GM18502 (cell line): Measurements from ENCODE around the gene RIMS4.

Experiments
- ATAC-seq: cut with Tn5 transposase; IDR thresholded peaks from one replicate; pipeline ENCODE4 v1.9.1; 2021; ENCODE audit warnings: mild to moderate bottlenecking; ENCODE audit not compliant: unreplicated experiment, poor library complexity

The RIMS4 gene

DNA sequence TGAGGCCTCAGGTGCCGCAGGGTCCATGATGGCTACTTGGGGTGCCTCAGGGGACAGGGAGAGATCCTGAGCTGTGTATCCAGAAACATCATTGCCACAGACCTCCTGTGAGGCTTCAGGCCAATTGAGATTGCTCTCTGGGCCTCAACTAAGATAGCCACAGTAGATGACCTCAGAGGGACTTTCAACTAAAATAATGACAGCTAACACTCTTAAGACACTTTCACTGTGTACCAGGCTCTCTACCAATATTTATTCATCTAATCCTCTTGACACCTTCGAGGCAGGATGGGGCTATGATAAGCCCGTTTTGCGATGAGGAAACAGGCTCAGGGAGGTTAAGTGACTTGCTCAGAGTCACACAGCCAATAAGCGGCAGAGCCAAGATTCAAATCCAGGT, 10.7 kb downstream of the RIMS4 start:
- ATAC-seq = no peak

DNA sequence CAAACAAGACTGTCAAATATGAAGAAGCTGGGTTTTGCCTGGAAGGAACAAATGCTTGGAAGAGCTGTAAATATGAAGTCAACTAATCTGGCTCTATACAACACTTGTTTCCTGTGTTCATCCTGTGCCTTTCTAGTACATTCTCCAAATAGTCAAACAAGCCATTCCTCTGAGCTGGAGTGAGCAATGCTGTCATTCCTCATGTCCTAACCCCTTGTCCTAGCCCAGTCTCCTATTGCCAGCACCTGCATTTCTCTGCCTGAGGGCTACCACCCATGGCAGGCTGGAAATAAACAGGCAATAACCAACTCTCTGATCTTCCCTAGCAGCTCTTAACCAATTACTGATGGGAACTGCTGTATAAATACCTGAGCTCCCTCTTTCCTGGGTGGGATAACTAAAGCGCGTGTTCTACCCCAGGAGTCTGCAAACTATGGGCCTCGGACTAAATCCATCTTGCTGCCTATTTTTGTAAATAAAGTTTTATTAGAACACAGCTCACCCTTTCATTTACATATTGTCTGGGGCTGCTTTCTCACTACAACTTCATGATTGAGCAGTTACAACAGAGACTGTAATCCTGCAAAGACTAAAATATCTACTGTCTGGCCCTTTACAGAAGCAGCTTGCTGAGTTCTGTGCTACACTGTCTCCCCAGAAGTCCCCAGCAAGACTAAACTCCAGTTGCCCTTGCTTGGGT, 13.4 kb downstream of the RIMS4 start:
- no peak for ATAC-seq

DNA sequence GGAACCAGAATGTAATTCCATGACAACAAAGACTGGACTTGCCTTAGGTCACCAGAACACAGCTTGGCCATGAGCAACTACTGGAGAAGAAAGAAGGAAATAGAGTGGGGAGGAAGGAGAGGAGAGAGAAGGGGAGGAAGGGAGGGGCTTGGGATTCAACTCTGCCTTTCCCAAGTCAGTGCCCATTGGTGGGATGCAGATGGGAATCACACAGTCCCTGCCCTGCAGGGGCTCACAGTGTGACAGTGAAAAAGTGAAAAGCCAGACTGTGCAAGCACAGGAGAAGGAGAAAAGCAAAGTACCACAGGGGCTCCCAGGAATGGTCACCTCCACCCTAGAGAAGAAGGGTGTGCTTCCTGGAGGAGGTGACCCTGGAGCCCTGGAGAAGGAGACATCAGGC, 14.0 kb downstream of the RIMS4 start:
- no peak for ATAC-seq

DNA sequence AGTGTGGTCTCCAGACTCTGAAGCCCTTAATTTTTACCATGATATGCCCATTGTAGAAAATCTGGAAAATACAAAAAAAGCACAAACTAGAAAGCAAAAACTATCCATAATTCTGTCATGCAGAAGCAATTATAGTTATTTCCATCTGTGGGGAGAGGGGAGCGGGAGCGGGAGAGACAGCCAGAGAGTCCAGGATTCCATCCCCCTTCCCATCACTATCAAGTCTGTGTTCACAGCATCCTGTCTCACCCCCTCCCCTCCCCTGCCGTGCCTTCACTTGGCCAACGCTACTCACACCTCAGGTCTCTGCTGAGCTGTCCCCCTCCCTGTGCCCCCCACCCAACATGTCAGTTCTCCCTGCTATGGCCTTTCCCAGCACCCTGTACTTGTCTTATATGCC, 14.5 kb downstream of the RIMS4 start:
- ATAC-seq = no peak

DNA sequence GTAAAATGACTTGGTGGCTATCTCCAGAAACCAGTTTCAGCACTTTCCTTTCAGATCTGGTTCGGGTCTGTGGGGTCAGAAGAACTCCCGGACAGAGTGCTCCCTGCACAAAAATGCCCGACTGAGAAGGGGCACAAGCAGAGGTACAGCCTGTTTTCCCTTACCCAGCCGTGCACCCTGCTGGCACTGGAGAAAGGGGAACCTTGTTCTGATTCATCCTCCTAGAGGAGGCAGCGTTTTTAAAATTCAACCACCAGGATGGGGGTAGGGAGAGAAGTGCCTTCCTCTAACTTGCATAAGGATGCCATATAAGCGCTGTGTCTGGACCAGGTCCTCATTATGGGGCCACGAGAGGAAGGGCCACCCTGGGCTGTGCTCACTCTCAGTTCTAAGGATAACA, 17.6 kb downstream of the RIMS4 start:
- no peak for ATAC-seq

DNA sequence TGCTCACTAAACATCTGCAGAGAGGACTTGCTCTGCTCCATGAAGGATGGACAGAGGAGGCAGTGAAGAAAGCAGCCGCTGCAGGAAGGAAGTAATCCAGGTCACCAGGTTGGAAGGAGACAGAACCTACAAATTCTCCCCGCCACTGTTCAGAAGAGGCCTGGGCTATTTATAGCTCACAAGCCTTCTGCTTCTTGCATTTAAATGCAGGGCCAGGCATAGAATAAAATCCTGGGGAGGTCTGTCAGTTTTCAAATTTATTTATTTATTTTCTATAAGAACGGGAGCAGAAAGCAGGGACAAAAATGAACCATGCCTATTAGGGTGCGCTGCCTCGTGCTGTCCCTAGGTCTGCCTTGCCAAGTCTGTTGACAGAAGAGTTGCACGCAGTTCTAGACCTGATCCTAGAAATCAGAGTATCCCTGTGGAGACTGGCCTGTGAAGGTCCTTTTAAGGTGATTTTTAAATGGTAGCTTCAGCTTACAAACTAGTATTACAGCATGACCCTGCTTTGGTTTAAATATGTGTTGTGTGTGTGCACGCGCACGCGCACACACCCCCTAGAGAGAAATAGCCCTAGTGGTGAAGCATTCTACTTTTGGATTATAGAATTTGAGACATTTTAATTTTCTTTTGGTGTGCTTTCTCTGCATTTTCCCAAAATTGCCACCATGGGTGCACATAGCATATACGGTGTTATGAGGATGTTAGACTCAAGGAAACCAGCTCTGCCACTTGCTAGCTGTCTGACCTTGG, 19.5 kb downstream of the RIMS4 start:
- no peak for ATAC-seq

DNA sequence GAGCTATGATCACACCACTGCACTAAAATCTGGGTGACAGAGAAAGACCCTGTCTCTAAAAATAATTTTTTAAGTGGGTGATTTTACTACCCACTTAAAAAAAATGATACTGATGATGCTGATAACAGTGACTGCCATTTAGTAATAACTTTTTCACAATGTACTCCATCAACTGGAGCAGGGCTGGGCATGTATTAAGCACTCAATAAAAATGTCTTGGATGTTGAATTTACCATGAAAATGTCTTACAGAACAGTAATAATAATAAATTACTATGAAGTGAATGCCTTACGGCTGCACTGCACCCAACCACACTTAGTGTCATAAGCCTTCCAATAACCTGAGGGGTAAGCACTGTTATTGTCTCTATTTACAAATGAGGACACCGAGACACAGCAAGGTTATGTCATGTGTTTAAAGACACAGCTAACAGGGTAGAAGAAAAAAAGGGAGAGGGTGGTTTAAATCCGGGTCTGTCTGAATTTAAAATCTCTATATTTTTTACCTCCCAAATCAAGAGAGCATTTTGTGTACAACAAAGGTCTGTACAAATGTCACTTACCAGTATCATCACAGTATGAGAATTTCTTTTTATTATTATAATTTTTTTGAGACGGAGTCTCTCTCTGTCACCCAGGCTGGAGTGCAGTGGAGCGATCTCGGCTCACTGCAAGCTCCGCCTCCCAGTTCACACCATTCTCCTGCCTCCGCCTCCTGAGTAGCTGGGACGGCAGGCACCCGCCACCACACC, 21.5 kb downstream of the RIMS4 start:
- no peak for ATAC-seq

DNA sequence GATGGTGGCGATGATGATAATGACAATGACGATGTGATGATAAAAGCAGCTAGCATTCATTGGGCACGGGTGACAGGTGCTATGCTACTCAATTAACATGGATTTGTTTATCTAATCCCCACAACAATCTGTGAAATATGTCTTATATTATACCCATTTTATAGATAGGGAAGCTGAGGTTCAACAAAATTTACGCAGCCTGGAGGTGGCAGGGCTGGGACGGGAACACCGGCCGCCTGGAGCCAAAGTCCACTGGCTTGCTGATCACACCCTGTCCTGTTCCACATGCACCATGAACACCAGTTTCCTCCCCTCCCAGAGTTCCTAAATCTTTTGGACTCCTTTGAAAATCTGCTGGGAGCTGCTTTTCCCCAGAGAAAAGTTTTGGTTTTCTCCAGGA, 23.0 kb downstream of the RIMS4 start:
- ATAC-seq = no peak

DNA sequence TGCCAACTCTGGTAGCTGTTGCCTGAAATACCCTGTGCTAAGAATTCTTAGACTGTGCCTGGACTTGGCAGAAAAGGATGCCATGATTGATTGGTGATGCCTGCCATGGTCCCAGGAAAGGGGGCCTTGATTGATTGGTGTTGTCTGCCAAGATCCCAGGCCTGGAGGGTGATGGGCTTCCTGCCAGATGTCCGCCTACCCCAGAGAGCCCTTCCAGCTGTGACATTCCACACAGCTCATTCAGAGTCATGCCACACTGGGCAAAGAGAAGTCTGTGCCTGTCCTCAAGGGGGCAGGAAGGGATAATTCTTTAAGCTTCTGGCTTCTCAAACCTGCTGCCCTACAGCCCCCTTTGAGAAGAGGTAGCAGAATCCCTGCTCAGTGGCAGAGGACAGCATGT, 24.6 kb downstream of the RIMS4 start:
- no peak for ATAC-seq

DNA sequence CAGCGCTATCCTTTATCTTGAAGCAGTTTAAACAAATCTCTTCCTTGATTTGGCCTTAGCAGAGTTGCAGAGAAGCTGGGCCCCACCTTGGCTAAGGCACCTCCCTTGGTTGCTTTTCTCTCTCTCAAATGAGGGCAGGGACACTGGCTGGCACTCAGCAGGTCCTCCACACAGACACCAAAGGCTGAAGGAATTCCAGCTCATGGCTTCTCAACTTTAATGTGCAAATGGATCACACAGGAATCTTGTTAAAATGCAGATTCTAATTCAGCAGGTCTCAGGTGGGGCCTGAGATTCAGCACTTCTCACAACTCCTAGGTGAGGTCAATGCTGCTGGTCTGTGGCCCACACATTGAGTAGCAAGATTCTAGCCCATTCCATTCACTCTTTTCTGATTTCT, 25.7 kb downstream of the RIMS4 start:
- ATAC-seq = no peak

DNA sequence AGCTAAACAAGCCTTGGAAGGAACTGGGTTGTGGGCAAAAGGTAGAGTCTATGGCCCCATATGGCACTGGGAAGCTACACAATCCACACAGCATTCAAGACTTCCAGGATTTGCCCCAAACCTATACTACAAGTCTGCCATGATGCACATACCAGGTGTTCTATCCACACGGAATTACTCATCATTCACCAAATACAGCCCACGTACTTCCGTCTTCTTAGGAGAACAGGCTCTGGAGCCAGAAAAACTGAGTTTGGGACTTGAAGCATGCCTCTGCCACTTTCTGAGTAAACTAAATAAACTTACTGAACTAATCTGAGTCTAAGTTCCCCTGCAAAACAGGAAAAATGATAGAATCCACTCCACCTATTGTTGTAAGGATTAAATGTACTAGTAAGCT, 28.6 kb downstream of the RIMS4 start:
- no peak for ATAC-seq

DNA sequence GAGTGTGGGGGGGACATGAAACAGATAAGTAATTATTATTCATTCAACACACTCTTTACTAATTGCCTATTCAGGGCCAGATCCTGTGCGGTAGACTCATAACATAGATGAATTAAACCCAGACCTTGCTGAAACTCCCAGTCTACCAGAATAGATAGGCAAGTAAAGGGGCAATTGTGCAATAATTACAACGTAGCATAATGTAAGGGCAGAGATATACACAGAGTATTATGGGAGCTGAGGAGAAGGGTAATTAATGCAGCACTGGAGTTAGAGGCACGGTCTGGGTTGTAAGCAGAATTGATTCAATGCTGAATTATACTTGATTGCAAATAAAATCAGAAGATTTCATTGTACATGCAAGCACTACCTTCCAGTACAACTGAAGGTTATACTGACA, 29.2 kb downstream of the RIMS4 start:
- no peak for ATAC-seq

DNA sequence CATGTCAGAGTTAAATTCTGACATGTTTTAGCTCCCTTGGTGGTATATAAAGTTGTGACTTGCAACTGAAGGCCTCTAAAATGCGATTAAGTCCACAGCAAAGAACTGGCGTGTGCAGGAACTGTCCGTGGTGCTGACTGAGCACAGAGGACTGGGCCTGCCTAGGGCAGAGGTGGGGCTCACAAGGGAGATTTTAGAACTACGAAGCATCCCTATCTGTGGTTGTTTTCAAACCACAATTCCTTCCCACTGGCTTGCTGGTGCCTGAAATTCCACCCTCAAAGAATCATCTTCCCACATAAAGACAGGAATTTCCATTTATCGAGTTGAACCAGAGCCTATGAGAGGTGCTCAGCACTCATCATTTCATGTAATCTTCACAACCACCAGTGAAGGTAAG, 30.1 kb downstream of the RIMS4 start:
- no peak for ATAC-seq

DNA sequence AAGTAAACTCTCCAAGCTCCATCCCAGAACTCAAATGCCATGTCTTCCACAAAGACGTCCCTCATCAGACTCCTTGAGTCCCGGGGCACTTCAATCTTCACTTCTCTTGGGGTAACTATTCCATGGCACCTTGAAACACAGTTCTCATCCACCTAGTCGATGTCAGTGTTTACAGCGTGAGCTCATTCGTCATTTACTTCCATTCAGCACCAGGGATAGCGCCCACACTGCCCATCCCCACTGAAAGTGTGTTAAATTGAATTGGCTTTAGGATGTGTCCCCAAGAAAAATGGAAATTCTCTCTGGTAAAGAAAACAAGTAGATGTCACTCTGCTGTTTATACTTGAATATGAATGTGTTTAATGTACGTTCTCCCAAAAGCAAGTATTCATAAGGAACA, 33.4 kb downstream of the RIMS4 start:
- no peak for ATAC-seq

DNA sequence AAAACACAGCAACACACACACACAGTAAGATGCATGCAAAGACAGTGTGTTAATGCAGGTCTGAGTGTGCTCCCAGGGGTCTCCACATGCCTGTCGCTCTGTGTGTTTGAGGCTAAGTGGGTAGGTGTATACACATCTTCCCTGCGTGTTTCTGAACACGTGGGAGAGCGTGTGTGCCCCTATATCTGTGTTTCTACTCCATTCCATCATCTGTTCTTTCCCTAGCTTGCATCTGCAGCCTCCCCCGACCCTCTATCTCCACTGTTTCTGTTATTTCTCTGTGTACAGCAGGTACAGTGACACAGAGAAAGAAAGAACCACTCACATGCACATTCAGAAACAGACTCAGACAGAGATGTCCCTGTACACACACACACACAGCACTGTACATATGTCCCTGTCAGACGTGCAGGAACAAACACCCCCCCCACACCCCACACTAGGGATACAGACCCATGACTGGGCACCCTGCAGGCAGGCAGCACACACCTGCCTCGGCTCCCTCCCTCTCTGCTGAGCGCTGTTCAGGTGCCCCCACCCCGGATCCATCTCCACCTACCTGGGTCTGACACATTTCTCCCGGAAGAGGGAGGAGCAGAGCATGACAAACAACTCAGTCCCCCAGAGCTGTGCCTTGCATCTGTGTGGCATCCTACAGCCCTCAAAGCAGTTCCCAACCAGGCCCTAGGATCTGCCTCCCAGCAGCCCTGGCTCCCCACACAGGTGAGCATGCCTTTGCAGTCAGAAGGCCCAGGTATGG, 37.1 kb downstream of the RIMS4 start:
- no peak for ATAC-seq

DNA sequence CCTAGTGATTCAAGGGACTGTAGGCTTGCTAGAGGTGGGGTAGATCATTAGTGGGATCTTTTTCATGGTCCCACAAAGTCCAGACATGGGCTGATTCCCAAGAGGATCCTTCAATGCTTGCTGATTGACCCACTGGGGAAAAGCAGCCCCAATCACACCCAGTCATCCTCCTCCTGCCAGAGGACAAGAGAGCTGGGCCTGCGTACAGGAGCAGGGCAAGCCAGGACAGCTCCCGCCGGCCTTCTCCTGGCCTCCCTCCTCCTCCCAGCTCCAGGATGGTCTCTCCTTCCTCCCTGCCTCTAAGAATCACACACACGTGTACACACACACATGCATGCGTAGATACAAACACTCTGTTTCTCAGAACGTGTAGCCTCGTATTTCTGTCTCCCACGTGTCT, 37.7 kb downstream of the RIMS4 start:
- no peak for ATAC-seq

DNA sequence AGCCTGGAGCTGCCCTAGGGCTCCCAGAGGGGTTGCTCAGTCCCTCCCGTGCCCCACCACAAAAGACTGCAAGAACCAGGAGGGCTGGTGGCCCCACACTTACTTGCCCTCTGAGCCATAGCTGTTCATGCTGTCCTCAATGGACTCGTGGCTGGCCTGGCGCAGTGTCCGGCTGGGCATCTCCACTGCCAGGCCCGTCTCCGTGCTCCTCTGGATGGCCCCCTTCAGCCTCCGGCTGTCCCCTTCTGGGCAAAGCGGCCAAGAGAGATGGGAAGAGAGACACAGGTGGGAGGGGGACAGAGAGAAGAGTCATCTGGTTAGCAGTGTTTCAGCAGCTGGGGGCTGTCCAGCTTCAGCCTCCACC, 39.2 kb downstream of the RIMS4 start:
- ATAC-seq = no peak

DNA sequence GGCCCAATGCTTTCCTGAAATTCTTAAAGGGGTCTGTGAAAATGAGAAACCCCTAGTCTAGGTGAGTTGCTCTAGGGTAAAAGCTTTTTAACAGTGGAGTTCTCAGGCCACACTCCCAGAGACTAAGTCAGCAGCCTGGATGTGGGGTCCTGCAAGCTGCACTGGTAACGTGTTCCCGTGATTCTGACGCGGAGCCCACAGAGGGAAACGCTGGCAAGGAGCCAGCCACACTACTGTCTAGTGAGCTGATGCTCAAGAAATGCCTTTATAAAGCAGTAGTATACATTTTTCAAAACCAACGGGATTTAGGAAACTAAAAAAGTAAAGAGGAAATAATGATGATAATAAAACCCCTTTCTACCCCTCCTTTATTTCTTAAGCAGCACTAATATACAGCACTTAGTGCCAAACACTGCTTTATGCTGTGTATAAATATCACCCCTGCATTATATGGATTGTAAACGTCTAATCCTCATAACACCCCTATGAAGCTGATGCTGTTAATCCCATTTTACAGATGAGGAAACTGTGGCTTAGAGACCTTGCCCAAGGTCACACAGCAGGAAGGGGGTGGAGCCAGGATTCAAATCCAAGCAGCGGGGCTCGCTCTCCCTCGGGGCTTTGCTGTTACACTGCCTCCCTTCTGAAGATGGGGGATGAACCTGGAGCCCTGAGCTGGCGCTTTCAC, 39.7 kb downstream of the RIMS4 start:
- ATAC-seq = no peak

DNA sequence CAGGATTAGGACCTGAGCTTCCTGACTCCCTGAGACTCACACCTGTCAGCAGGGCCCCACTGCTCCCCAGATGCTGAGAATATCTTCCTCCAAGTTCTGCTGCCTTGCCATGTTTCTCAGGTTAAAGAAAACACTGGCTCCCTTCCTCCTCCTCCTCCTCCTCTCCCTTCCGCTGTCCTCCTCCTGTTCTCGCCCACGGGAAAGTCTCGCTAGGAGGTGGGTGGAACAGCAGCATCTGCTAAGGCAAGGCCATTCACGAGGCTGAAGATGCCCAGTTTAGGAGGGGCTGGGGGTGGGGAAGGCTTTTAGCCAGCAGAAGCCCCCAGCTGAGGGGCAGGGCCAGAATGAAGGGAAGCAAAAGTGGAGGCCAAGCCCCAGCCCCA, 40.9 kb downstream of the RIMS4 start:
- ATAC-seq = no peak

DNA sequence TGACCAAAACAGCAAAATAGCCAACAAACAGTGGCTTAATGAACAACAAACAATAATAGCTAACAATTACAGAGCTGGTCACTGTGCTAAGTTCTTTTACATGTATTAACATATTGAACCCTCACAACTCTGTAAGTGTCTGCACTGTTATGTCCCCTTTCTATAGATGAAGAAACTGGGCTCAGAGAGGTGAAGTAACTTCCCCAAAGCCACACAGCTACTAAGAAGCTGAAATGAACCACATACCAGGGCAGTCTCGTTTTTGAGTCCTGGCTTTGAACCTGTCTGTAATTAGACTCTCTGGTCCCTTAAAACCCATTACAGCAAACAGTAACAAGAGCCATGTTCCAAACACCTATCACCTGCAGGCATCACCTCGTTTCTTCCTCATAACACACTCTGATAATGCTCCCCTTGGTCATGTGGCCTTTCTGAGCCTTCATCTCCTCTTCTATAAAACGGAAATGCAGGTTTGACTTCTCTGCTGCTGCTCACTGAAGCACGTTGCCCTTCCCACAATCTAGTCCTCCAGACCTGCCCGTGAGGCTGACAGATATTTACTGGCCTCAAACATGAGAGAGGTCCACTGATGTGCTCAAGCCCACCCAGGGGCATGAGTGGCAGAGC, 41.4 kb downstream of the RIMS4 start:
- no peak for ATAC-seq
